Activated CD8-positive, alpha-beta T cell treated with anti-CD3 and anti-CD28 coated beads for 36 hours (primary cell): ENCODE data around the gene DLG2. TPM values are rescaled to one million over a fixed set of nuclear protein-coding genes. Genes with fewer than 3 reads are reported as not detected.

ENCODE experiments used
- ATAC-seq: fragments of 200-7000 bp; cut with Tn5 transposase; one replicate; pipeline ENCODE4 v1.10.0; 2021; ENCODE audit warnings: mild to moderate bottlenecking, moderate library complexity
- CTCF ChIA-PET: fragments of 350-600 bp; sonication (Branson Sonifier 250); formaldehyde crosslinking; loops from one replicate; lab custom pipeline; 2021; ENCODE audit warnings: antibody characterized with exemption; lab: Charles Lee
- POLR2A ChIA-PET: fragments of 350-600 bp; sonication (Branson Sonifier 250); formaldehyde crosslinking; loops from one replicate; lab custom pipeline; 2021; ENCODE audit warnings: antibody characterized with exemption; lab: Charles Lee
- DNase-seq: peaks from one replicate; pipeline ENCODE4 v3.0.0-alpha.2; 2020
- H3K27ac Mint-ChIP-seq: one replicate; pipeline ENCODE4 v1.8.0; 2021; ENCODE audit warnings: mild to moderate bottlenecking, mixed read lengths
- H3K27me3 Mint-ChIP-seq: one replicate; pipeline ENCODE4 v1.8.0; 2021; ENCODE audit warnings: mixed read lengths
- H3K36me3 Mint-ChIP-seq: one replicate; pipeline ENCODE4 v1.8.0; 2021; ENCODE audit warnings: low read depth, mixed read lengths
- H3K4me1 Mint-ChIP-seq: one replicate; pipeline ENCODE4 v1.8.0; 2021; ENCODE audit warnings: low read depth, mixed read lengths
- H3K4me3 Mint-ChIP-seq: one replicate; pipeline ENCODE4 v1.8.0; 2021; ENCODE audit warnings: mild to moderate bottlenecking, moderate library complexity, mixed read lengths
- H3K9me3 Mint-ChIP-seq: one replicate; pipeline ENCODE4 v1.8.0; 2021; ENCODE audit warnings: mixed read lengths
- intact Hi-C: fragments of 100-400 bp; cut with micrococcal nuclease; formaldehyde crosslinking; loops from one replicate; pipeline ENCODE4 v1.10.0; 2022
- total RNA-seq, 2 experiments: library from RNA; stranded (reverse); gene quantifications; one replicate each; pipeline ENCODE4 v1.2.3, GENCODE V29; 2021
- TF ChIP-seq, protein P1 (sequence below): fragments of 200-600 bp; IDR thresholded peaks from one replicate; pipeline ENCODE4 v1.8.0; 2022; ENCODE audit warnings: antibody characterized with exemption, mild to moderate bottlenecking

The DLG2 gene
- total RNA-seq, 2 experiments from 2014 or later, result 2.2 to 2.6 TPM

GRCh38 chr11:84981301-84981700, 645.8 kb downstream of the DLG2 start:
- POLR2A ChIA-PET, result no interaction called here

GRCh38 chr11:84969103-84969502, 658.0 kb downstream of the DLG2 start:
- H3K27me3 Mint-ChIP-seq, result no peaks in the 10 kb centered on the region
- TF ChIP-seq, protein P1, sequence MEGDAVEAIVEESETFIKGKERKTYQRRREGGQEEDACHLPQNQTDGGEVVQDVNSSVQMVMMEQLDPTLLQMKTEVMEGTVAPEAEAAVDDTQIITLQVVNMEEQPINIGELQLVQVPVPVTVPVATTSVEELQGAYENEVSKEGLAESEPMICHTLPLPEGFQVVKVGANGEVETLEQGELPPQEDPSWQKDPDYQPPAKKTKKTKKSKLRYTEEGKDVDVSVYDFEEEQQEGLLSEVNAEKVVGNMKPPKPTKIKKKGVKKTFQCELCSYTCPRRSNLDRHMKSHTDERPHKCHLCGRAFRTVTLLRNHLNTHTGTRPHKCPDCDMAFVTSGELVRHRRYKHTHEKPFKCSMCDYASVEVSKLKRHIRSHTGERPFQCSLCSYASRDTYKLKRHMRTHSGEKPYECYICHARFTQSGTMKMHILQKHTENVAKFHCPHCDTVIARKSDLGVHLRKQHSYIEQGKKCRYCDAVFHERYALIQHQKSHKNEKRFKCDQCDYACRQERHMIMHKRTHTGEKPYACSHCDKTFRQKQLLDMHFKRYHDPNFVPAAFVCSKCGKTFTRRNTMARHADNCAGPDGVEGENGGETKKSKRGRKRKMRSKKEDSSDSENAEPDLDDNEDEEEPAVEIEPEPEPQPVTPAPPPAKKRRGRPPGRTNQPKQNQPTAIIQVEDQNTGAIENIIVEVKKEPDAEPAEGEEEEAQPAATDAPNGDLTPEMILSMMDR, result no peak
- H3K4me3 Mint-ChIP-seq, result no peak overlapping the region
- ATAC-seq, result no peak
- DNase-seq, result no peak
- ChIA-PET CTCF (no interaction called here), POLR2A (no interaction called here)
- intact Hi-C loops, result no loop called here
- no peaks in the 10 kb centered on the region for H3K4me1 Mint-ChIP-seq
- H3K27ac Mint-ChIP-seq, result no peak overlapping the region
- H3K9me3 Mint-ChIP-seq, result peaks cover 24% of the 10 kb centered on the region
- H3K36me3 Mint-ChIP-seq, result peaks cover 2% of the 10 kb centered on the region

More at GRCh38 chr11:84981301-84981700, 645.8 kb downstream of the DLG2 start:
- intact Hi-C loops, result no loop called here
- H3K4me3 Mint-ChIP-seq, result no peak overlapping the region
- CTCF ChIA-PET, result no interaction called here
- H3K9me3 Mint-ChIP-seq, result peaks cover 35% of the 10 kb centered on the region
- no peak for ATAC-seq
- H3K27ac Mint-ChIP-seq, result no peak overlapping the region
- H3K36me3 Mint-ChIP-seq, result no peaks in the 10 kb centered on the region
- DNase-seq, result no peak
- TF ChIP-seq, protein P1, result no peak
- H3K27me3 Mint-ChIP-seq, result no peaks in the 10 kb centered on the region
- H3K4me1 Mint-ChIP-seq, result no peaks in the 10 kb centered on the region

GRCh38 chr11:84965484-84965883, 661.7 kb downstream of the DLG2 start:
- H3K27ac Mint-ChIP-seq, result no peak overlapping the region
- DNase-seq (no peak), ATAC-seq (no peak)
- H3K4me1 Mint-ChIP-seq, result no peaks in the 10 kb centered on the region
- ChIA-PET CTCF (no interaction called here), POLR2A (no interaction called here)
- TF ChIP-seq, protein P1, result no peak
- H3K9me3 Mint-ChIP-seq, result peaks cover 23% of the 10 kb centered on the region
- intact Hi-C loops, result no loop called here
- peaks cover 2% of the 10 kb centered on the region for H3K36me3 Mint-ChIP-seq
- H3K4me3 Mint-ChIP-seq, result no peak overlapping the region
- H3K27me3 Mint-ChIP-seq, result no peaks in the 10 kb centered on the region

- Mint-ChIP-seq H3K4me1 (no peaks in the 10 kb centered on the region), H3K36me3 (peaks cover 2% of the 10 kb centered on the region), H3K27me3 (no peaks in the 10 kb centered on the region), H3K4me3 (no peak overlapping the region), H3K9me3 (peaks cover 12% of the 10 kb centered on the region), H3K27ac (no peak overlapping the region)
- CTCF ChIA-PET, result no interaction called here
- intact Hi-C loops, result no loop called here
- TF ChIP-seq, protein P1, result no peak
- ATAC-seq (no peak), DNase-seq (no peak)
- POLR2A ChIA-PET, result no interaction called here
Observed at GRCh38 chr11:84963240-84963639, 663.9 kb downstream of the DLG2 start.

DNA sequence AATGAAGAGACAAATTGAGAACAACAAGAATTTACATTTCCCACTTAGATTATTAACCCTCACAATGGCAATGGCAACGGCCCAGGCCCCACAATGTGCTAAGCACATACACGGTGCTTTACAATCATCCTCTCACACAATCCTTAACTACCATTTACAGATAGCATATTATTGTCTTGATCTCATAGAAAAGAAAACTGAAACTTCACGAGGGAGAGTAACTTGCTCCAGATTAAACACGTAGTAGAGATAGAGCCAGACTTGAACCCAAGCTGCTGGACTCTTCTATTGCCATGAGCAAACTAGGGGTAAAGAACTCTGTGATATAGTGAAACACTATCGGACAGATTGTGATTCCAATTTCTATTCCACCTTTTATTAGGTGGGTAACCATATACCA, 665.1 kb downstream of the DLG2 start:
- H3K4me1 Mint-ChIP-seq, result no peaks in the 10 kb centered on the region
- peaks cover 2% of the 10 kb centered on the region for H3K36me3 Mint-ChIP-seq
- CTCF ChIA-PET, result no interaction called here
- H3K4me3 Mint-ChIP-seq, result no peak overlapping the region
- H3K27ac Mint-ChIP-seq, result no peak overlapping the region
- POLR2A ChIA-PET, result no interaction called here
- intact Hi-C loops, result no loop called here
- DNase-seq, result no peak
- TF ChIP-seq, protein P1, result no peak
- peaks cover 15% of the 10 kb centered on the region for H3K9me3 Mint-ChIP-seq
- ATAC-seq, result no peak
- H3K27me3 Mint-ChIP-seq, result no peaks in the 10 kb centered on the region
